H1 (cell line): ENCODE data around the gene BOLA2B. TPM values are rescaled to one million over a fixed set of nuclear protein-coding genes. Genes with fewer than 3 reads are reported as not detected.

Source experiments
- CTCF ChIA-PET: fragments of 300-600 bp; sonication (Branson Sonifier 250); formaldehyde crosslinking; loops from one replicate; lab custom pipeline; 2021; ENCODE audit not compliant: partially characterized antibody; lab: Charles Lee
- POLR2A ChIA-PET: fragments of 300-600 bp; sonication (Branson Sonifier 250); formaldehyde crosslinking; loops from one replicate; lab custom pipeline; 2021; ENCODE audit warnings: inconsistent platforms; ENCODE audit not compliant: partially characterized antibody; lab: Charles Lee
- DNase-seq, 2 experiments: peaks; one replicate each; pipeline versions ENCODE4 v3.0.0 to v3.0.0-alpha.2; 2010 to 2022; ENCODE audit warnings: low spot score in 2 of 2, low read depth in 1 of 2, mixed read lengths in 1 of 2
- FAIRE-seq: peaks from 2 replicates; lab custom pipeline; 2011; peaks lifted over from hg19 to GRCh38; lab: Jason Lieb, UNC
- H2AFZ ChIP-seq: 2 replicates; pipeline ENCODE4 v1.8.1; 2012; ENCODE audit warnings: low read length, inconsistent platforms
- H2AK5ac ChIP-seq: 2 replicates; pipeline ENCODE4 v1.6.1; 2013; ENCODE audit warnings: low read depth, low read length
- H2BK120ac ChIP-seq: replicated peaks from 2 replicates; pipeline ENCODE3; 2013; ENCODE audit warnings: low read depth, low read length, inconsistent platforms
- H2BK12ac ChIP-seq: 2 replicates; pipeline ENCODE4 v1.6.1; 2013; ENCODE audit warnings: low read depth, low read length
- H2BK15ac ChIP-seq: 2 replicates; pipeline ENCODE4 v1.6.1; 2013; ENCODE audit warnings: low read length
- H2BK20ac ChIP-seq: 2 replicates; pipeline ENCODE4 v1.6.1; 2013; ENCODE audit warnings: low read length
- H2BK5ac ChIP-seq: 2 replicates; pipeline ENCODE4 v1.6.1; 2013; ENCODE audit warnings: low read depth, low read length
- H3K14ac ChIP-seq: 2 replicates; pipeline ENCODE4 v1.6.1; 2013; ENCODE audit warnings: inconsistent platforms; ENCODE audit not compliant: insufficient read length
- H3K18ac ChIP-seq: 2 replicates; pipeline ENCODE4 v1.6.1; 2013; ENCODE audit warnings: low read length; ENCODE audit errors: extremely low read depth
- H3K23ac ChIP-seq: 2 replicates; pipeline ENCODE4 v1.6.1; 2013; ENCODE audit warnings: inconsistent platforms; ENCODE audit not compliant: insufficient read length
- H3K23me2 ChIP-seq: 2 replicates; pipeline ENCODE4 v1.6.1; 2013; ENCODE audit warnings: low read depth, low read length
- H3K27ac ChIP-seq: 2 replicates; pipeline ENCODE4 v1.6.1; 2011; ENCODE audit warnings: low read depth, low read length, inconsistent platforms
- H3K27me3 ChIP-seq, 4 experiments: replicated peaks in 1 of 4; 1 replicate in 1 of 4; 2 replicates in 3 of 4; pipeline versions ENCODE4 v1.6.1 to v1.8.1; 2011 to 2013; ENCODE audit warnings: low read length in 3 of 4, mild to moderate bottlenecking in 3 of 4, inconsistent platforms in 2 of 4, mixed read lengths in 2 of 4, moderate library complexity in 1 of 4; ENCODE audit not compliant: control insufficient read depth in 3 of 4, insufficient read depth in 3 of 4; ENCODE audit errors: extremely low read depth in 1 of 4
- H3K36me3 ChIP-seq, 4 experiments: 2 replicates each; pipeline versions ENCODE4 v1.6.1 to v1.8.1; 2011 to 2013; ENCODE audit warnings: mild to moderate bottlenecking in 4 of 4, low read length in 3 of 4, moderate library complexity in 2 of 4, control low read depth in 1 of 4, inconsistent platforms in 1 of 4; ENCODE audit not compliant: insufficient read depth in 4 of 4, control insufficient read depth in 2 of 4
- H3K4ac ChIP-seq: replicated peaks from 2 replicates; pipeline ENCODE3; 2013; ENCODE audit warnings: low read length, low read depth, mixed read lengths, inconsistent platforms; ENCODE audit not compliant: insufficient read length
- H3K4me1 ChIP-seq, 4 experiments: replicated peaks in 1 of 4; 1 replicate in 1 of 4; 2 replicates in 3 of 4; pipeline versions ENCODE4 v1.6.1 to v1.8.1; 2011 to 2013; ENCODE audit warnings: low read length in 3 of 4, inconsistent platforms in 2 of 4, mixed read lengths in 1 of 4; ENCODE audit not compliant: insufficient read depth in 4 of 4, control insufficient read depth in 3 of 4
- H3K4me2 ChIP-seq, 2 experiments: 2 replicates each; pipeline versions ENCODE4 v1.6.1 to v1.8.1; 2011 to 2013; ENCODE audit warnings: low read depth in 2 of 2, low read length in 2 of 2, control low read depth in 1 of 2, inconsistent platforms in 1 of 2, mild to moderate bottlenecking in 1 of 2; ENCODE audit not compliant: insufficient read depth in 1 of 2
- H3K4me3 ChIP-seq, 4 experiments: fragments of 200-600, 300-600 bp in 1 of 4; sonication (generic), shearing (Covaris generic), sonication (Bioruptor Twin) in 1 of 4; 2 replicates each; pipeline versions ENCODE4 v1.5.1 to v1.8.1; 2011 to 2016; ENCODE audit warnings: low read length in 4 of 4, low read depth in 3 of 4, control low read depth in 2 of 4, inconsistent platforms in 2 of 4, mild to moderate bottlenecking in 2 of 4, mixed read lengths in 1 of 4, moderate library complexity in 1 of 4; ENCODE audit not compliant: insufficient read depth in 2 of 4; ENCODE audit errors: extremely low read depth in 1 of 4
- H3K56ac ChIP-seq: replicated peaks from 2 replicates; pipeline ENCODE3; 2013; ENCODE audit warnings: low read depth, mild to moderate bottlenecking, mixed read lengths, low read length, inconsistent platforms; ENCODE audit not compliant: insufficient read length
- H3K79me1 ChIP-seq: 2 replicates; pipeline ENCODE4 v1.6.1; 2013; ENCODE audit warnings: low read depth, low read length, control low read depth
- H3K79me2 ChIP-seq, 2 experiments: 2 replicates each; pipeline versions ENCODE4 v1.6.1 to v1.8.1; 2012 to 2013; ENCODE audit warnings: low read length in 2 of 2, mild to moderate bottlenecking in 2 of 2, inconsistent platforms in 1 of 2; ENCODE audit not compliant: insufficient read depth in 2 of 2, control insufficient read depth in 1 of 2
- H3K9ac ChIP-seq, 4 experiments: replicated peaks in 1 of 4; 1 replicate in 1 of 4; 2 replicates in 3 of 4; pipeline versions ENCODE4 v1.6.1 to v1.8.1; 2011 to 2013; ENCODE audit warnings: low read depth in 3 of 4, low read length in 3 of 4, control low read depth in 2 of 4, mild to moderate bottlenecking in 2 of 4, moderate library complexity in 2 of 4, inconsistent platforms in 1 of 4; ENCODE audit errors: extremely low read depth in 1 of 4
- H3K9me3 ChIP-seq, 2 experiments: 2 replicates each; pipeline versions ENCODE4 v1.6.1 to v1.8.1; 2012 to 2013; ENCODE audit warnings: mild to moderate bottlenecking in 2 of 2, moderate library complexity in 2 of 2, control low read depth in 1 of 2, inconsistent platforms in 1 of 2, low read depth in 1 of 2, low read length in 1 of 2, mixed read lengths in 1 of 2; ENCODE audit not compliant: insufficient read depth in 2 of 2
- H4K20me1 ChIP-seq, 2 experiments: replicated peaks in 1 of 2; 2 replicates each; pipeline versions ENCODE3 to v1.8.1; 2011 to 2013; ENCODE audit warnings: inconsistent platforms in 2 of 2, low read length in 2 of 2, mild to moderate bottlenecking in 1 of 2; ENCODE audit not compliant: insufficient read depth in 2 of 2, control insufficient read depth in 1 of 2
- H4K5ac ChIP-seq: 2 replicates; pipeline ENCODE4 v1.6.1; 2013; ENCODE audit warnings: low read length, low read depth, mixed read lengths, inconsistent platforms; ENCODE audit not compliant: insufficient read length
- H4K8ac ChIP-seq: 2 replicates; pipeline ENCODE4 v1.8.0; 2013; ENCODE audit warnings: mild to moderate bottlenecking, moderate library complexity, low read length, inconsistent platforms; ENCODE audit not compliant: insufficient read depth; ENCODE audit errors: extremely low read depth
- H4K91ac ChIP-seq: replicated peaks from 2 replicates; pipeline ENCODE3; 2013; ENCODE audit warnings: low read length, mixed read lengths, inconsistent platforms; ENCODE audit not compliant: insufficient read length
- TAF7 ChIP-seq: optimal IDR thresholded peaks from 2 replicates; pipeline ENCODE3; 2011; ENCODE audit warnings: low read depth, mild to moderate bottlenecking, inconsistent platforms, low read length, moderate library complexity, borderline replicate concordance
- WGBS, 2 experiments: shearing (Covaris generic) in 1 of 2; methylation state at CpG; one replicate each; pipeline versions ENCODE4 v1.1.6 to v1.1.7; 2013 to 2015; ENCODE audit warnings: low lambda C conversion rate in 2 of 2, mixed read lengths in 2 of 2, inconsistent platforms in 1 of 2, low coverage in 1 of 2, missing lambda C conversion rate in 1 of 2; ENCODE audit not compliant: insufficient replicate concordance in 2 of 2, insufficient coverage in 1 of 2, insufficient read length in 1 of 2; ENCODE audit errors: extremely low coverage in 1 of 2, missing lambda C conversion rate in 1 of 2; 5-methylcytosine and 5-hydroxymethylcytosine counted together
- polyA plus RNA-seq, 7 experiments: library from polyadenylated mRNA; depleted of rRNA in 3 of 7; stranded (reverse) in 5 of 7; unstranded in 2 of 7; fragments of >200 nt in 5 of 7; fragments of 200-250 nt in 2 of 7; gene quantifications; 1 replicate in 5 of 7; 2 replicates in 1 of 7; 4 replicates in 1 of 7; pipeline versions ENCODE4 v1.2.1 to v1.2.3, GENCODE V29; 2011 to 2013; ENCODE audit warnings: missing spikeins in 2 of 7, mixed read lengths in 2 of 7
- total RNA-seq: library from RNA; stranded (reverse); fragmentation: NEBNext Ultra II Directional; extraction: Animal tissue kit (Norgen Biotek cat#: 25700); gene quantifications from 2 replicates; pipeline ENCODE4 v1.2.1, GENCODE V29; 2021

BOLA2B gene
- total and polyA plus RNA-seq, 2 of the 8 experiments (the other 6 are each of a cell fraction or from before 2014, with no cell fraction given) = 208 to 872 TPM

- WGBS, 2 experiments = 72% methylated on average over 3 of the region's 3 CpGs; no CpG with 5 or more reads in 1 of the 2 experiments
- no peak overlapping the region for H2BK12ac ChIP-seq
- no peaks in the 10 kb centered on the region for H3K79me2 ChIP-seq
- no peak overlapping the region for H2BK15ac ChIP-seq
- H3K23ac ChIP-seq = no peak overlapping the region
- H3K9me3 ChIP-seq = peaks cover 0 to 6% of the 10 kb centered on the region in 2 experiments; a peak in 1 of 4 replicates
- H3K4ac ChIP-seq = no peak overlapping the region
- no peaks in the 10 kb centered on the region for H3K79me1 ChIP-seq
- no peak overlapping the region for H3K27ac ChIP-seq
- no peaks in the 10 kb centered on the region for H3K36me3 ChIP-seq
- H4K8ac ChIP-seq = no peak overlapping the region
- H3K56ac ChIP-seq = no peak overlapping the region
- TF ChIP-seq TAF7 = no peak
- no peak overlapping the region for H2BK20ac ChIP-seq
- H4K5ac ChIP-seq = no peak overlapping the region
- DNase-seq (no peak), FAIRE-seq (no peak)
- H2BK120ac ChIP-seq = no peak overlapping the region
- no peak overlapping the region for H2AK5ac ChIP-seq
- no peak overlapping the region for H2BK5ac ChIP-seq
- no peak overlapping the region for H3K4me2 ChIP-seq
- no peaks in the 10 kb centered on the region for H3K27me3 ChIP-seq
- no peak overlapping the region for H4K91ac ChIP-seq
- H3K18ac ChIP-seq = no peak overlapping the region
- no peak overlapping the region for H3K4me3 ChIP-seq
- H2AFZ ChIP-seq = no peak overlapping the region
- H3K14ac ChIP-seq = no peak overlapping the region
- no peaks in the 10 kb centered on the region for H3K23me2 ChIP-seq
- no peak overlapping the region for H3K9ac ChIP-seq
- no peaks in the 10 kb centered on the region for H4K20me1 ChIP-seq
- ChIA-PET CTCF (interaction anchor here (0.6 to 1.3 kb wide), 3 partner anchors 10 to 351 kb away, joined by 3 read pairs; no protein-coding TSS in a partner anchor), POLR2A (interaction anchor here (0.6 to 1.0 kb wide), 2 partner anchors 8 to 41 kb away, joined by 3 read pairs; no protein-coding TSS in a partner anchor)
- H3K4me1 ChIP-seq = no peaks in the 10 kb centered on the region
Measured at GRCh38 chr16:30163538-30163937, 29.9 kb downstream of the BOLA2B start.
